SK-N-SH (cell line): ENCODE results near the gene ZBTB47.

Source experiments
- CTCF ChIP-seq: fragments of 200-600 bp; sonication (generic); IDR thresholded peaks from 2 replicates; pipeline ENCODE4 v1.6.1; 2017; ENCODE audit warnings: antibody characterized with exemption, mild to moderate bottlenecking, moderate library complexity
- POLR2AphosphoS5 ChIP-seq: IDR thresholded peaks from 2 replicates; pipeline ENCODE4 v1.6.1; 2012; ENCODE audit warnings: low read depth, low read length
- RAD21 ChIP-seq: IDR thresholded peaks from 2 replicates; pipeline ENCODE4 v1.6.1; 2012; ENCODE audit warnings: mild to moderate bottlenecking, low read length
- RFX5 ChIP-seq: IDR thresholded peaks from 2 replicates; pipeline ENCODE4 v1.6.1; 2012; ENCODE audit warnings: mild to moderate bottlenecking, improper control_type of control experiment, low read length
- SMC3 ChIP-seq: IDR thresholded peaks from 2 replicates; pipeline ENCODE4 v1.6.1; 2012; ENCODE audit warnings: low read depth, low read length, improper control_type of control experiment
- TF ChIP-seq, protein P1 (sequence below): IDR thresholded peaks from 2 replicates; pipeline ENCODE4 v1.4.0; 2012; ENCODE audit warnings: low read depth
- TF ChIP-seq, protein P2 (sequence below): IDR thresholded peaks from 2 replicates; pipeline ENCODE4 v1.6.1; 2012; ENCODE audit warnings: mild to moderate bottlenecking, low read depth, low read length, moderate library complexity

DNA sequence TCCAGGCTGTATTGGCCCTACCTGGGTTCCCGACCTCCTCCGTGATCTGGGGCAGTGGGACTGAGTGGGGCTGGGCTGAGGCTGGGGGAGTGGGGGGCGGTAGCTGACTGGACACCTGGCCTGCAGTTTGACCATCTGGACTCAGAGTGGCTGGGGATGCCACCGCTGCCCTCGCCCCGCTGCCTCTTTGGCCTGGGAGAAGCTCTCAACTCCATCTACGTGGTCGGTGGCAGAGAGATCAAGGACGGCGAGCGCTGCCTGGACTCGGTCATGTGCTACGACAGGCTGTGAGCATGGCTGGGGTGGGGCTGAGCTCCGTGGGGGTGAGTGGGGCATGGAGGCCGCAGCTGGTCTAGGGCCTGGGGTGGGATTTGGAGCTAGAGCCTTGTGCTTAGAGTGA lies 34.5 kb downstream of the ZBTB47 start:
- TF ChIP-seq RAD21 (no peak), RFX5 (no peak), POLR2AphosphoS5 (no peak), CTCF (no peak), SMC3 (no peak)
- TF ChIP-seq, protein P1, sequence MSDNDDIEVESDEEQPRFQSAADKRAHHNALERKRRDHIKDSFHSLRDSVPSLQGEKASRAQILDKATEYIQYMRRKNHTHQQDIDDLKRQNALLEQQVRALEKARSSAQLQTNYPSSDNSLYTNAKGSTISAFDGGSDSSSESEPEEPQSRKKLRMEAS = no peak
- TF ChIP-seq, protein P2, sequence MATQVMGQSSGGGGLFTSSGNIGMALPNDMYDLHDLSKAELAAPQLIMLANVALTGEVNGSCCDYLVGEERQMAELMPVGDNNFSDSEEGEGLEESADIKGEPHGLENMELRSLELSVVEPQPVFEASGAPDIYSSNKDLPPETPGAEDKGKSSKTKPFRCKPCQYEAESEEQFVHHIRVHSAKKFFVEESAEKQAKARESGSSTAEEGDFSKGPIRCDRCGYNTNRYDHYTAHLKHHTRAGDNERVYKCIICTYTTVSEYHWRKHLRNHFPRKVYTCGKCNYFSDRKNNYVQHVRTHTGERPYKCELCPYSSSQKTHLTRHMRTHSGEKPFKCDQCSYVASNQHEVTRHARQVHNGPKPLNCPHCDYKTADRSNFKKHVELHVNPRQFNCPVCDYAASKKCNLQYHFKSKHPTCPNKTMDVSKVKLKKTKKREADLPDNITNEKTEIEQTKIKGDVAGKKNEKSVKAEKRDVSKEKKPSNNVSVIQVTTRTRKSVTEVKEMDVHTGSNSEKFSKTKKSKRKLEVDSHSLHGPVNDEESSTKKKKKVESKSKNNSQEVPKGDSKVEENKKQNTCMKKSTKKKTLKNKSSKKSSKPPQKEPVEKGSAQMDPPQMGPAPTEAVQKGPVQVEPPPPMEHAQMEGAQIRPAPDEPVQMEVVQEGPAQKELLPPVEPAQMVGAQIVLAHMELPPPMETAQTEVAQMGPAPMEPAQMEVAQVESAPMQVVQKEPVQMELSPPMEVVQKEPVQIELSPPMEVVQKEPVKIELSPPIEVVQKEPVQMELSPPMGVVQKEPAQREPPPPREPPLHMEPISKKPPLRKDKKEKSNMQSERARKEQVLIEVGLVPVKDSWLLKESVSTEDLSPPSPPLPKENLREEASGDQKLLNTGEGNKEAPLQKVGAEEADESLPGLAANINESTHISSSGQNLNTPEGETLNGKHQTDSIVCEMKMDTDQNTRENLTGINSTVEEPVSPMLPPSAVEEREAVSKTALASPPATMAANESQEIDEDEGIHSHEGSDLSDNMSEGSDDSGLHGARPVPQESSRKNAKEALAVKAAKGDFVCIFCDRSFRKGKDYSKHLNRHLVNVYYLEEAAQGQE = no peak
